Upper lobe of left lung (tissue), 4 donors: ENCODE results near the gene USP24.

Experiments
- POLR2A ChIP-seq, 4 donors: fragments of 450-650 bp; IDR thresholded peaks; one replicate each; pipeline ENCODE4 v1.5.1; 2016 to 2017; ENCODE audit warnings: antibody characterized with exemption in 4 of 4, mild to moderate bottlenecking in 2 of 4
- TF ChIP-seq, protein P1 (sequence below), 6 experiments: fragments of 450-650 bp in 4 of 6; fragments of 200-600 bp in 2 of 6; sonication (generic) in 2 of 6; IDR thresholded peaks; one replicate each; pipeline ENCODE4 v1.5.1; 2016 to 2019; ENCODE audit warnings: antibody characterized with exemption in 6 of 6

DNA sequence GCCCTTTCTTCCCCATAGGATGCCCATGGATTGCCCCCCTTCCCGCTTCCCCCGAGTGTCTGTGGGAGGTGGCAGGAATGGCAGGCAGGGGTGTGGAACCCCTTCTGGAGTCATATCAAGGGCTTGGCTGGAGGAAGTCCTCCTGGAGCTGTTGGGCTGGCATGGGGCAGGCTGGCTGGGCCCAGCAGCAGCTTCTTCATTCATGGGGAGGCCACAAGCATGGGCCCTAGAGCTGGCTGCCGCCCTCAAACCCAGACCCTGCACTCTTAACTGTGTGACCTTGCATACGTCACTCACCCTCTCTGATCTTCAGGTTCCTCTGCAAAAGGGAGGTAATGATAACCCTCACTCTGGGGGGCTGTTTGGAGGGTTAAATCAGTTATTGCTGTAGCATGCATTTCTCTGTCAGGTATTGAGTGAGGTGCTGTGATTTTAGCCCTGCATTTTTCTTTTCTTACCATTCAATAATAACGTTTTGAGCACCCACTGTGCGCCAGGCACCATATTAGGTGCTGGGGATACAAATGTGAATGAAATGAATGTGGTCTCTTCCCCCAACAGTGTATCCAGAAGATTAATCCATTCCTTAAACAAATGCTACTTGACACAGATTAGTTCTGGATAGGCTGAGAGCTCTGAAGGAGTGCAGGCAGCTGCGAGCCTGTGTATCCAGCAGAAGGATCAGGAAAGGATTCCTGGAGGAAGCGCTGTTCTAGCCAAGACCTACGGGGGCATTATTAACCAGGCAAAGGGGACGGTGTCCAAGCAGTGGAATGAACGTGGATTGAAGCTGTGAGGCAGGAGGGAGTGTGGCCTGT lies 166.5 kb downstream of the USP24 start:
- TF ChIP-seq, protein P1, sequence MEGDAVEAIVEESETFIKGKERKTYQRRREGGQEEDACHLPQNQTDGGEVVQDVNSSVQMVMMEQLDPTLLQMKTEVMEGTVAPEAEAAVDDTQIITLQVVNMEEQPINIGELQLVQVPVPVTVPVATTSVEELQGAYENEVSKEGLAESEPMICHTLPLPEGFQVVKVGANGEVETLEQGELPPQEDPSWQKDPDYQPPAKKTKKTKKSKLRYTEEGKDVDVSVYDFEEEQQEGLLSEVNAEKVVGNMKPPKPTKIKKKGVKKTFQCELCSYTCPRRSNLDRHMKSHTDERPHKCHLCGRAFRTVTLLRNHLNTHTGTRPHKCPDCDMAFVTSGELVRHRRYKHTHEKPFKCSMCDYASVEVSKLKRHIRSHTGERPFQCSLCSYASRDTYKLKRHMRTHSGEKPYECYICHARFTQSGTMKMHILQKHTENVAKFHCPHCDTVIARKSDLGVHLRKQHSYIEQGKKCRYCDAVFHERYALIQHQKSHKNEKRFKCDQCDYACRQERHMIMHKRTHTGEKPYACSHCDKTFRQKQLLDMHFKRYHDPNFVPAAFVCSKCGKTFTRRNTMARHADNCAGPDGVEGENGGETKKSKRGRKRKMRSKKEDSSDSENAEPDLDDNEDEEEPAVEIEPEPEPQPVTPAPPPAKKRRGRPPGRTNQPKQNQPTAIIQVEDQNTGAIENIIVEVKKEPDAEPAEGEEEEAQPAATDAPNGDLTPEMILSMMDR (IDR thresholded peaks at IDR 0.05), result no peak
- no peak for TF ChIP-seq POLR2A (IDR thresholded peaks at IDR 0.05)
